ENCODE data around the gene BST1.

BST1 gene

GRCh38 chr4:15676899-15677298 is 26.0 kb upstream of the BST1 start:
- DNase-seq, result no peak

GRCh38 chr4:15677507-15677988 is 25.3 kb upstream of the BST1 start:
- DNase-seq, result no peak

GRCh38 chr4:15681067-15681371 is 21.8 kb upstream of the BST1 start:
- no peak for DNase-seq

DNA sequence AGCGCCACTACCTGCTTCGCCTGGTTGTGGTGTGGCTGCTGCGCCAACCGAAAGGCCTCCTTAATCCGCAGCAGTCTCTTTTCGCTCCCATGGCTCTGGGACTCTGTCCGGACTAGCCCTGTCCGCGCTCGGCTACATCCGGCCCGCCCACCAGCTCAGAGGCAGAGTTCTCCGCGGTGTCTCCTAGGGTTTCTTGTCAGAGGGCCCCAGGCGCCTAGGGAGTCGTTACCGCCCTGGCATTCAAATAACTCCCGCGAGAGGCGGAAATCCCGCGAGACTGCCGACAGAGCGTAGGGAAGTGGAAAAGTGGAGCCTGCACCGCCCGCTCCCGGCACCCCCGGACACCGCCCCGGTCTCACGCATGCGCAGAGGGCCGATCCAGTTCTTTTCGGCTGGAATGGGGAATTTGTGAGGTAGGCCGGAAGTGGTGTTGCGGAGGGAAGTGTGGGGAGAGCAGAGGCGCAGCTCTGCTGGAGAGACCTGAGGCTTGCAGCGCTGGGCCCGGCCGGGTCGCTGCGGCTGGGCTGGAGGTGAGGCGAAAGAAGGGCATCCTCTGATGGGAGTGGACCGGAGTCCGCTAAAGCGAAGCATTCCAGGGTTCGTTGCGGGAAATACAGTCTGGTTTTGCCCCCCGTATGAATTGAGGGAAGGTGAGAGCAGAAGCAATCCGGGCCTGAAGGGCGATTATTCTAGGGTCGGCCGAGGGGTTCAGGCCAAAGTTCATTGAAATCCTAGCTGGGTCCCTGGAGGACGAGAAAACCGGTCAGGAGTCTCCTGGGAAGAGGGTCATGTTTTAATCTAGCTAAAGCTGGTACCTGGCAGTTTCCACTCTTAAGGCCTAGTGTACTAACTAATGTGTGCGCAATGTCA is 21.3 kb upstream of the BST1 start, which contains the start of gene FAM200B:
TSS of gene FAM200B (plus strand) at position 456 of the 870 bp plus-strand sequence. CDS start 5,151 bp downstream, outside the sequence.
- peak; percentile 92 for DNase-seq

GRCh38 chr4:15682242-15683142 is 20.4 kb upstream of the BST1 start:
- no peak for DNase-seq

DNA sequence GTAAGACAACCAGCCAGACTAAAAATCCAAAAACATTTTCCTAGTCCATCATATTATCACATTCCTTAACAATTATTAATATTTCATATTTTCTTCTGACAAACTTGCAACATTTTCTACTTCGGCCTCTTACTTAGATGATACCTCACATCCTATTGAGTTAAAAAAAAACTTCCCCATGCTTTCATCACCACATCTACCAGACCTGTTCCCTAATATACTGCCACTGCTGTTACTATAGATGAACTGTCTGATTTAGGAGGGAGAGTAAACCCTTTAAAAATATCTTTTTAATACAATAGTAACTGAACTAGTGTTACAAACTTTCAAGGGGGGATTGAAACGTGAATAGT is 19.7 kb upstream of the BST1 start:
- no peak for DNase-seq

GRCh38 chr4:15684498-15684897 is 18.4 kb upstream of the BST1 start:
- no peak for DNase-seq

- DNase-seq, result no peak
Observed at GRCh38 chr4:15688051-15688450, 14.8 kb upstream of the BST1 start.

DNA sequence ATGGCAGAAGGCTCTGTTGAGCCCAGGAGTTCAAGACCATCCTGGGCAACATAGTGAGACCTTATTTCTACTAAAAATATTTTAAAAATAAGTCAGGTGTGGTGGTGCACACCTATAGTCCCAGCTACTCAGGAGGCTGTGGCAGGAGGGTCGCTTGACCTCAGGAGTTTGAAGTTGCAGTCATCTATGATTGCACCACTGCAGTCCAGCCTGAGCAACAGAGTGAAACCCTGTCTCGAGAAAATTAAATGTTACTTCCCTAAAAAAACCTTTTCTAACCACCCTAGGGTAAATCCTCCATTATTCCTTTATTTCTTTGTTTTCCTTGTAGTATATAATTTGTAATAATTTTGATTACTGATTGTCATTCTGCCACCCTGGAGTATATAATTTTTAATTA is 13.3 kb upstream of the BST1 start:
- no peak for DNase-seq

- no peak for DNase-seq
Observed at GRCh38 chr4:15690020-15690809, 12.7 kb upstream of the BST1 start.

DNA sequence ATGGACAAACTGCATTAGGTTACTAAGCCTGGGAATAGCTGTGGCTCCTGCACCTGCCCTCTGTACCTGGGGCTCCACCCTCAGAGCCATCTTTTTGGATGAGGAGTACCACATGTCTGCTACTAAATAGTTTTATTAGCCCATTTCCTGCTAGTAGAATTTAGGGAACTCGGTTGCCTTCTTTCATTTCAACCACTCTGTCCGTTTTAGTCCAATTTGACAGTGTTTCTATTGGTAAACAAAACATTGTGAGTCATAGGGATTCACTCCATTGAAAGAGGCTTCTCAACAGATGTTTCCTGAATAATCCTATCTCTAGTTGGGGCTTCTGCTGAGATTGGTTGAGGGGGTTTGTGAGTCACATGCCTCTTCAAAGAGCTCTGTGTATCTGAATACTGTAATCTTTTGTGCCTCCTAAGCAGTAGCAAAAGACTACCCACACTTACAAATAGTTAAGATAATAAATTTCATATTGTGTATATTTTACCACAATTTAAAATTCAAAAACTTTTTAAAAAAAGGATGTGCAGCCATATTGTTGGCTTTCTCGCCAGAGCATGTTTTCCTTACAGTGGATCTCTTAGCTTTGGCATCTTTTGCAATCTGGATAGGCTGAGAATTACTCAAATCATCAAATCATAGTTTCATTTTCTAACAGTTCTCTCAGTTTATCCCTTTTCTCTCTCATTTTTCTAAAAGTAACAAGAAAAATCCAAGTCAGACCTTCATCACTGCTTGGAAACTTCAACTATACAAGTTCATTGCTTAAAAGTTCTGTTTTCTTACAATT is 11.3 kb upstream of the BST1 start:
- peak; percentile 1 for DNase-seq

DNA sequence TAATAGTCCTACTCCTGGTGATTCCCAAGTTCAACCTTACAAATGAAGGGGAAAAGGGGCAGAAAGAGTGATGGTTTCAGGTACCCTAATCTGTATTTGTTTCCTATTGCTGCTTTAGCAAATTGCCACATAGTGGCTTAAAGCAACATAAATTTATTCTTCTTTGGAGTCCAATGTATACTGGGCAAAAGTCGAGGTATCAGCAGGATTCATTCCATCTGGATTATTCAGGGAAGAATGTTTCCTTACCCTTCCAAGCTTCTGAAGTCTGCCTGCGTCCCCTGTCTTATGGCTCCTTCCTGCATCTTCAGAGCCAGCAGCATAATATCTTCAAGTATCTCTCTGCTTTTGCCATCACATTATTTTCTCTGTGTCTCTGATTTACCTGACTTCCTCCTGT is 10.3 kb upstream of the BST1 start:
- DNase-seq, result no peak

DNA sequence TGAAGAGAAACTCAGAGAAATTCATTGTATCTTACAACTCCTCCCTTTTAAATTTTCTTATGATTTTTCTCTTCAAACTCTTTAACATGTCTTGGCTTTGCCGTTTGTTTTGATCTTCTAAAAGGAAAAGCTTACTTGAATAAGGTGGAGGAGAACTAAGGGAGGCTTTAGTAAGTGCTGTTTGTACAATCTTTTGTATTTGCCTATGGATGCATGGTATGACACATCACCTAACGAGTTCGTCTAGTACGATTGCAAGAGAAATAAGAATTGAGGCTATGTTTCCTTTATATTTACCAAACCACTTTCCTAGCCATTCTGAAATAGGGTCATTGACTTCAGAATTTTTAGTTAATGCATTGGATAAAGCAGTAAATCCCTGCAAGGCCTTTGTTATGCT is 8.4 kb upstream of the BST1 start:
- no peak for DNase-seq

DNA sequence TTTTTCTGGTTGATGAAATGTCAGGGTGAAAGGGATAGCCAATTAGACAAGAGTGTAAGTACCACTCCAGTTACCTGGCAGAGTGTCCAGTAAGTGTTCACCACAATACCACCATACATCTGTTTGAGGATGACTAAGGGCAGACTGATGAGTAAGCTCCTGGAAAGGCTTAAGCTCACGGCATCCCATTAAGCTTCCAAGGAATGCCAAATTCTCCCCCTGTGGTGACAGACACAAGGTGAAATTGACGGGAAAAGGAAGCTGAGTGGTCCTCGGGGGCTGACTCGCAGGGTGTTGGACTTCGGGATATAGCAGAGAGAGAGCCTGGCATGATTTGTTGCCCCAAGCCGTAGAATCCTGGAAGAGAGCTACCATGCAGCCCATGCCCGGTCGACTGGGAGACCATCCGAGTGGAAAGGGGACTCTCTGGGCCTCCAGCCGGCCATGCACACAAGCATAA is 7.6 kb upstream of the BST1 start:
- DNase-seq, result no peak

- no peak for DNase-seq
Observed at GRCh38 chr4:15695729-15696128, 7.1 kb upstream of the BST1 start.

DNA sequence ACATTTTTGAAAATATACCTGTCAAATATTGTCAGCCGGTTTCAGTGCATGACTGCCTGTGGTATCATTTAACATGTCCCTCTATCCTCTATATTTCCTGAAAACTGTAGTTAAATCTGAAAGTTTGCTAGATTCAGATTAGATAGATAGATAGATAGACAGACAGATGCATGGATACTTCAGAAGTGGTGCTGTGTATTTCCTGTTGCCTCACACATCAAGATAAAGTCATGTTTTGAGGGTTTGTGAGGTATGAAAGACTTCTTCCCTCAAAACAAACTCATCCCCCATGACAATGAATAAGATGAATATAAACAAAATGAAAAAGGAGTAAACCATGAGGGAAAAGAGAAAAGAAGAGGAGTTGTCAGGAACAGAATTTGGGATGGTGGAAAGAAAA is 6.0 kb upstream of the BST1 start:
- no peak for DNase-seq

- no peak for DNase-seq
Observed at GRCh38 chr4:15703439-15703838, 574 bp downstream of the BST1 start.

DNA sequence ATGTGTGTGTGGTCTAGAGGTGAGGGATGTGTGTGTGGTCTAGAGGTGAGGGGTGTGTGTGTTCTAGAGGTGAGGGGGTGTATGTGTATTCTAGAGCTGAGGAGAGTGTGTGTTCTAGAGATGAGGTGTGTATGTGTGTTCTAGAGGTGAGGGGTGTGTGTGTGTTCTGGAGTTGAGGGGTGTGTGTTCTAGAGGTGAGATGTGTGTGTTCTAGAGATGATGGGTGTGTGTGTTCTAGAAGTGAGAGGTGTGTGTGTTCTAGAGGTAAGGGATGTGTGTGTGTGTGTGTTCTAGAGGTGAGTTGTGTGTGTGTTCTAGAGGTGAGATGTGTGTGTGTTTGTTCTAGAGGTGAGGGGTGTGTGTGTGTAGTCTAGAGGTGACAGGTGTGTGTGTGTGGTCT is 1.3 kb downstream of the BST1 start:
- DNase-seq, result no peak

DNA sequence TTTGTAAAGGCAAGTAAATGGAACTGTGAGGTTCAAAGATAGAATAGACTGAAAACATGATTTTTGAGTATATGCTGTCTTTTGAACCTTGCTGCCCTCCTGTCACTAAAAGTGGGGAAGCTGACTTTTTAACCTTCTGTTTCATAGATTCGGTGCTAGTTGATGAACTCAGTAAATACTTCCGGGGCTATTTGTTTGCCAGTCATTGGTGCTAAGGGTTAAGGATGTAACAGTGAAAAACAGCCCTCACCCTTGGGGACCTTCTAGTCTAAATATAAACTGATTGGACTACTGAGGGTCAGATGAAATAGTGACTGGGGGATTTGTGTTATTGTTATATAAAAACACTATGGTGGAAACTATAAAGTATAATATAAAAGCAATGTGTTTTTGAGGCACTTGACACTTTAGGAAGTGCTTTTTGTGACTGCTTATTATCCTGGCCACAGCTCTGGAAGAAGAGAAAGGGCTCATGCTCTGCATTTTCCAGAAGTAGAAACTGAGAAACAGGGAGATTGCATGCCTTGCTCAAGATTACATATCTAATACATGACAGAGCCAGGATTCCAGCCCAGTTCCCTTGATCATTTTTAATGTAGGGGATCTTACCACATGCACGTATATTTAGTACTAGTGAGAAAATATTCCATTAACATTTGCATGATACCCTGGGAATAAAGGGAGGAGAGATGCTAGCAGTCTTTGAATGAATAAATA is 3.9 kb downstream of the BST1 start:
- no peak for DNase-seq

DNA sequence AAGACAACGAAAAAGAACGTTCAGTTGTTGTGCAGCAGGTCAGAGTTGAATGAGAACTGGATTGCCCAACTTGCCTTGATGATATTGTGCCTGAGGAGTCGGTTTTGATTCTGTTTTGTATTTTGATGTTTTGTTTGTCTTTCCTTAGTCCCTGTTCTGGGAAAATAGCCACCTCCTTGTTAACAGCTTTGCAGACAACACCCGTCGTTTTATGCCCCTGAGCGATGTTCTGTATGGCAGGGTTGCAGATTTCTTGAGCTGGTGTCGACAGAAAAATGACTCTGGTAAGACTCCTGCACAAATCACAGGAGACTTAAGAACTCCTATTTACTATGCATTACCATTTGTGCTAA is 4.5 kb downstream of the BST1 start:
- no peak for DNase-seq

- DNase-seq, result no peak
Observed at GRCh38 chr4:15711762-15712161, 8.9 kb downstream of the BST1 start.

- DNase-seq, result no peak
Observed at GRCh38 chr4:15712214-15712613, 9.3 kb downstream of the BST1 start.
